Stimulated activated CD8-positive, alpha-beta memory T cell treated with anti-CD3 and anti-CD28 coated beads, Interleukin-4, amount 100 ng/mL, for 24 hours (primary cell): ENCODE data around the gene DHRS1.

ENCODE experiments used
- DNase-seq: peaks from one replicate; pipeline ENCODE4 v3.0.0-alpha.2; 2020; ENCODE audit warnings: low read depth

Gene DHRS1

DNA sequence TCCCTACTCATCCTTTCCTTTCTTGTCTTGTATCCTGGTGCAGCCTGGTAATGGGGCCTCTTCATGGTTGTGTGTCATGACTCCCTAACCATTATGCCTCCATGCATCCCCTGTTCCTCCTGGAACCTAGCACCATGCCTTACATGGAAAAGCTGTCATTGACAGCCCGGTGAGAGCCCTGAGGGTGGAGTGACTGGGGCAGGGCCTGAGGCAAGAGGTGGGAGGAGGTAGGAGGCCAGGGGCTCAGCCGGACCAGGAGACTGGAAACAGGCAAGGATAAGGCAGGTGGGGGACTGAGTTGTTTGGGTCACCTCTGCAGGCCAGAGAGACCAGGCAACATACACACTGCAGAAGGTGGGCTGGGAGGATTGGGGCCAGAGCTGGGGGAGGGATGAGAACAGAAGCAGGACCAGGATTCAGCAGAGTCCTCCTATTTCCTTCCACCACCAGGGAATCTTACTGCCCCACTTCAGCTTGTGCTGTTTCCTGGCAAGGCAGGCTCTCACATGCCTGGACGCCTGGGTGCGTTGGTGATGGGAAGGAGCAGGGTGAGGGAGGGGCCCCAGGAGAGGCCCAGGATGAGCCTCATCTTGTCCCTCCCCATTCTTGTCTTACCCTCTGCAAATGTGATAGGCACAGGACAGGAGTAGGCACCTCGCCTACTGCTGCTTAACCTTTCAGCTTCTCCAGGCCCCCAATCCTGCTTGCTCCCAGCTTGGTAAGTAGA lies 10.1 kb upstream of the DHRS1 start, which contains the start of gene LTB4R2:
TSS of gene LTB4R2 (plus strand) at position 603 of the 727 bp plus-strand sequence. CDS start 525 bp downstream, outside the sequence.
- DNase-seq, result no peak

DNA sequence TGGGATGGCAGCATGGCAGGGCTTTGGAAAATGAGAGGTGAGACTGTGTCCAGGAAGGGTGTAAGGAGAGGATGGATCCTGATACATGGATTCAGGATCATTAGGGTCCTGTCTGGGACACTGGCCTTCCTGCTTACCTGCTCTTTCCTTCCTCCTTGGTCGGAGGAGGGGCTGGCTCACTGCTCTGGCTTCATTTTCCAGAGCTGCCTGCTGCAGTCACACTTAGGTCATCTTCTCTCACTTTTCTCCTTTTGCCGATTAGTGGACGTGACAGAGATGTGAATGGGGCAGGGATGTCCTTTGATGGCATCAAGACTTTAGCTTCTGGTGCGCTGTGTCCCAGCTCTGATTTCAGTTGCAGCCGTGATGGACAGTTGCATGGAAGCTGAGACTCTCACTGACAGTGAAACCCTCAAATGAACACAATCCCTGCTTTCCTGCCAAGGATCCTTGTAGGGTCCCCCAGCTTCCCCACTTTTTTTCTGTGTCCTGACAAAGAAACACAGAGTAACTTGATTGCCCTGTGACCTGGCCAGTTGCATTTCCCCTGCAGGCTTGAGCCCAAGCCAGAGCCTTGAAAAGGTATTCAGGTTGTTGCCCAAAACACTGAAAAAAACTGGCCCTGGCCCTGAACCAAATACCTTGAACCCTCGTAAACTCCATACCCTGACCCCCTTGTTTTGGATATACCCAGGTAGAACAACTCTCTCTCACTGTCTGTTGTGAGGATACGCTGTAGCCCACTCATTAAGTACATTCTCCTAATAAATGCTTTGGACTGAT lies 9.0 kb upstream of the DHRS1 start:
- DNase-seq, result no peak

DNA sequence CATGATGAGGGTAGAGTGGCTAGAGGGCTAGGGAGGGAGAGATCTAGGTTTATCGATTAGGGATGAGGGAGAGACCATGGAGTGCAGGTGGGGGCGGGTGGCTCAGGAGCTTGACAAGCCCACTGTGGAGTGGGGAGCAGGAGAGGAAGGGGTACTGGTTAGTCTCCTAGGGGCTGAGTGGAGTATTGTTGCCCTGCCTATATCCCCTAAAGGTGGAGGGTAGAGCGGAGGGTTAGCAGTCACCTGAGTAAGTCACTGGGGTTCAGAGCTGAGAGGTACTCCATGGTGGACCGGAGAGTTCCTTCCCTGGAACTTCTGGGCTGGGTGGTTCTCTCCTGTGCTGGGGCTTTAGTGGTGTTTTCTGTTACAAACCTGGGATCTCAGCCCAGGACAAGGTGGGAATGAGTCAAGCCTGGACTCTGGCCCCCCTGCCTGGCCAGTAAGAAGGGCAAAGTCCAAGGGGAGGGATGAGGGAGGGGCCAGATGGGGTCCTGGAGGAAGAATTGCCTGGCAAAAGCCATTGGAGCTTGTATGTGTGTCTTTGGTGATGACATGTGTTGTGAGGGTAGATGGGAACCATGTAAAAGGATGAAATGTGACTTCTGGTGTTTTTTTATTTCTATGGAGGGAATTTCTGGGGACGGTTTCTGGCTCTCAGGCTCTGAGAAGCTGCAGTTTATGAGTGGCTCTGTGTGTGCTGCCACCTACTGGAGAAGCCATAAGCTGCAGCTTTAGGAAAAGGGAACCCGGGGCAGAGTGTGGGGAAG lies 8.2 kb upstream of the DHRS1 start, which contains the start of gene CIDEB:
TSS of gene CIDEB (minus strand) at position 403 of the 767 bp plus-strand sequence. CDS start at position 284, 119 bp downstream.
- DNase-seq, result peak; percentile 38

GRCh38 chr14:24307156-24307574 lies 7.6 kb upstream of the DHRS1 start:
- no peak for DNase-seq

DNA sequence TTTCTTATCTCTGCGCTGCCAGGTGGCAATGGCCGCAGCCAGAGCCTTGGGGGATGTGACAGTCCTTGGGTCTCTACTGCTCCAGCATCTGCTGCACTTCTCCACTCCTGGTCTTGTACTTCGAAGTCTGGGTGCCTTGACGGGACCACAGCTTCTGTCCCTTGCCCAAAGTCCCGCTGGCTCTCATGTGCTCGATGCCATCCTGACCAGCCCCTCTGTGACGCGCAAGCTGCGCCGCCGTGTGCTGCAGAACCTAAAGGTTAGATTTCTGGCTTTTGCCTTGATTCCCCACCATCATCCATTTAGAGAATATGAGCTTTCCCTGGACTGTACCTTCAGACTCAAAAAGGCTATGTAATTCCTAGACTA lies 4.4 kb upstream of the DHRS1 start:
- DNase-seq, result no peak

- DNase-seq, result no peak
These were observed 873 bp upstream of the DHRS1 start for GRCh38 chr14:24300326-24300980.

DNA sequence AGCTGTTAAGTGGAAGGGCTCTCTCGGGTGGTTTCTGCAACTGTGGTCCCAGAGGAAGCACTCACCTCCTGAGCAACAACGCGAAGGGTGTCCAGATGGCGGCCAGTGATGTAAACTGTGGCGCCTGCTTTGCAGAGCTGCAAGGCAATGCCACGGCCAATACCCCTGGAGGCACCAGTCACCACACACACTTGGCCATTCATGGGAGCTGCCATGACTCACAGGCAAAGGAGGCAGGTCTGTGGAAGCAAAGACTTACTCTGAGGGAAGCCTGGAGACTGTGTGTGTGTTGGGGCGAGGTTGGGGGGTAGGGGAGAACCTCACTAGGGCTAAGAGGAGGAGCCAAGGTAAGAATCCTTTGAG lies 707 bp downstream of the DHRS1 start:
- no peak for DNase-seq

GRCh38 chr14:24297190-24297964 lies 2.2 kb downstream of the DHRS1 start:
- no peak for DNase-seq

DNA sequence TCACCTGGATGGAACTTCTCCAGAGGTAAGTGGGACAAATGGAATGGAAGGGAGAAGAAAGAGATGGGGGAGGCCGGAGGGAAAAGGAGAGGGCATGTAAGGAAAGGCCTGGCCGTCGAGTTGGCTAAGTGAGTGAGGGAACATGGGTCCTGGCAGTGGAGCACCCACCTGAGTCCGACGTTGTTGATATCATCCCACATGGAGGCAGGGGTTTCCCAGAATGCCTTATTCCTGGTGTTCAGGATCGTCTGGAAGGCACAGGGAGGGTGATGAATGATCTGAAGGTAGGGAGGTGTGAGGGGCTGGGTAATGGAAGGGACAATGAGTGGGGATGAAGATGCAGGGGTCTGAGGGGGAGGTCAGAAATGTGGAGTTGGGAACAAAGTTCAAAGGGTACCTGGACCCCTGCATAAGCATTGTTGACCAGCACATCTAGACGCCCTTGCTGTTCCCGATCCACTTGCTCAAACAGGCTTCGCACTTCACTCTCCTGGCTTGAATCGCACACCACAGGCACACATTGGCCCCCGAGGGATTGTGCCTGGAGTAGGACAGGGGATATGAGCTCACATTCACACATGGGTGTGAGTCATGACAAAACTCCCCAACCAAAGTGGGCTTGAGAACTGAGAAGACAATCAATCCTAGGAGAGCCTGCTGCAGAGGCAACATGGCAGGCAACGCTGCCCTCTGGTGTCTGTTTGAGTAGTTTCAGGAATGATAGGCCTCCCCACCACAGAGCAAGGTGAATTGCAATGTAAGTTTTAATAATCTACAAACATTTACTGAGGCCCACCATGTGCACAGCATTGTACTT lies 3.0 kb downstream of the DHRS1 start:
- peak; percentile 55 for DNase-seq

DNA sequence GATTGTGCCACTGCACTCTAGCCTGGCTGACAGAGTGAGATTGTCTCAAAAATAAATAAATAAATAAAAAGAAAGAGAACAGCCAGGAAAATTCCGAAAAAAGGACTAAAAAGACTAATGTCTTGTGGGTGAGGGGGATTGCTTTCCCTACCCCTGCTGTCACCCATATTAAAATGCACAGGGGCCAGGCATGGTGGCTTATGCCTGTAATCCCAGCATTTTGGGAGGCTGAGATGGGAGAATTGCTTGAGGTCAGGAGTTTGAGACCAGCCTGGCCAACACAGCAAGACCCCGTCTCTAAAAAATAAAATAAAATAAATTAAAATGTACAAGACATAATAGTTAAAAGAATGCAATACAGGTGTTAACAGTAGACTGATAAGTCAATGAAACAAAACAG lies 6.1 kb downstream of the DHRS1 start:
- no peak for DNase-seq

DNA sequence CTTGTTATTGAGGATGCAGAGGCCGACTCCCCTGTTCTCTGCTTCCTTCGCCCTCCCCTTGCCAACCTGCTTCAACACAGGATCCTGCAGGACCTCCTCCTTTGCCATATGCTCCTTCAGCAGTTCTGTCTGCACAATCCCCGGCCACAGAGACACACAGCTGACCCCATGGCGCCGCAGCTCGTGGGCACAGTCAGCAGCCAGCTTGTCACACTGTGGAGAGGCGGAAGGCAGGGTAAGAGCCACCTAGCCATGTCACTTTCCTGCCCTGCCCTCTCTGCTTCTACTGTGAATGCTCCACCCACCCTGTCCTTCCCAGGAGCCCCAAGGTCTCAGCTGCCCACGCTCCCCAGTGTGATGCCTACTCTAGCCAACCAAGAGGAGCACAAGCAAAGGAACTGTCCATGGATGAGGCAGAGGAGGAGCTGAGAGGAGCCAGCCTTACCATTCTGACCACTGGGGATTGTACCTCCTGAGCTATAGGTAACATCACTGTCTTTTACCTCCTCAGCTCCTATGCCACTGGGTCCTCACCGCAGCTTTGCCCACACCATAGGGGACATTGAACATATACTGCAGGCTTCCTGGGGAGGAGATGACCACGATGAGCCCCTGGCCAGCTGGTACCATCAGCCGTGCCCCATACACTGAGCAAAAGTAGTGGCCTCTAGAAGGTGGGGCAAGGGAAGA lies 7.3 kb downstream of the DHRS1 start:
- DNase-seq, result no peak

GRCh38 chr14:24291446-24292117 lies 8.0 kb downstream of the DHRS1 start:
- DNase-seq, result no peak

GRCh38 chr14:24290746-24291145 lies 8.8 kb downstream of the DHRS1 start:
- DNase-seq, result no peak

GRCh38 chr14:24289649-24290280 lies 9.8 kb downstream of the DHRS1 start:
- DNase-seq, result peak; percentile 34

DNA sequence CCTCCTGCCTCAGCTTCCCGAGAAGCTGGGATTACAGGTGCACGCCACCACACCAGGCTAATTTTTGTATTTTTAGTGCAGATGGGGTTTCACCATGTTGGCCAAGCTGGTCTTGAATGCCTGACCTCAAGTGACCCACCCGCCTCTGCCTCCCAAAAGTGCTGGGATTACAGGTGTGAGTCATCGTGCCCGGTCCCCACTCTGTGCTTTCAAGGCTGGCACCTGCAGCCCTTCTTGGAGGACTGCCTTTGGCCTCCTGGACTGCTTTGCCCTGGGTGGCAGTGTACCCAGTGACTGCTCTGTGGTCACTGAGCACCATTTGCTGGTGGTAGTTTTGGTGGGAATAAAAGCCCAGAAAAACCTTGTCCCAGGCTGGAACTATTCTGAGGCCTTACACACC lies 12.6 kb downstream of the DHRS1 start:
- DNase-seq, result no peak

DNA sequence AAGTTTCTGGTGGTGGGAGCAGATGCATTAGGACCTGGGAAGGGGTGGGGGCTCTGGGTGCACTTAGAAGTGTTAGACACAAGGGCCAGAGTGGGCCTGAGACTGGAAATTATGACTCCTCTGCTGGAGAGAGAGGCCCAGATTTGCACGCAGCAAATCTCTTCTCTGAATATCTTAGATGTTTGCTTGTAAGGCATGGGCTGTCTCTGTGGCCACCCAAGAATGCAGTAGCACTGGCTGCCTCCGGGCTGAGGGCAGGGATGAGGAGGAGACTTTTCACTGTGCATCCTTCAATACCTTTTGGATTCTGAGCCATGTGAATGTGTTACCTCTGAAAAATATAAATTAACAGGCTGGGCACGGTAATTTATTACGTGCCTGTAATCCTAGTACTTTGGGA lies 14.2 kb downstream of the DHRS1 start:
- no peak for DNase-seq

GRCh38 chr14:24284501-24285035 lies 15.0 kb downstream of the DHRS1 start:
- no peak for DNase-seq

DNA sequence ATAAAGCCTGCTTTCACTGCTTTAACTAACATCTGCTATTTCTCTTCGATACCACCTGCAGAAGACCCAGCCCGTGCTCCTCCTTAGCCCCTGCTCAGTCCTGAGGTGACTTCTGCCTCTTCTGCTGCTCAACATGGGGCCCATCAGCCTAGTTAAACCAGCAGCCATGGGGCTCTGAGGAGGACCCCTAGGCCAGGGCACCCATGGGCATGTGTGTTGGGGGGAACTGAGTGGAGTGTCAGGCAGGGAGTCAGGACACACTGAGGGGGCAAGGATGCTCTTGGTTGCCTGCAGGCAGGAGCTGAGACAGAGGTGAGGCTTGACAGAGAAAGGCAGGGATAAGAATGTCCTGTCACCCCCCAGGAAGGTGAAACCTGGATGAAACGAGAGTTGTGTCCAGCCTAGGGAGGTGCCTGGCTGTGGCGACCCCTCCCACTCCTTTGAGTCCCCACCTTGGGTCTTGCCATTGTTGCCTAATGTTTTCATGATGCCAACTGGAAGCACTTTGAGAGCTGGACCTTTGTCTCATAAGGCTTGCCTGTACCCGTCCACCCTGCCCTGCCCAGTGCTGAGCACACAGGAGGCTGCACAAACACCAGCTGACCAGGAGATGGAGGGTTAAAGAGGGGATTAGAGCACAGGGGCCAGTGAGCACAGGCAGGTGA lies 15.7 kb downstream of the DHRS1 start:
- no peak for DNase-seq
